H9 (cell line): Measurements from ENCODE around the gene EXOC3. TPM values are rescaled to one million over a fixed set of nuclear protein-coding genes. Genes with fewer than 3 reads are reported as not detected.

Experiments used
- DNase-seq: peaks from one replicate; pipeline ENCODE4 v3.0.0-alpha.2; 2017
- H2AFZ ChIP-seq: one replicate; pipeline ENCODE4 v1.6.1; 2013; ENCODE audit warnings: mild to moderate bottlenecking, low read length, control low read depth, moderate library complexity
- H2AK5ac ChIP-seq: 2 replicates; pipeline ENCODE4 v1.6.1; 2013; ENCODE audit warnings: low read length, control low read depth, mixed read lengths; ENCODE audit not compliant: insufficient read length
- H2BK120ac ChIP-seq: one replicate; pipeline ENCODE4 v1.6.1; 2013; ENCODE audit warnings: low read depth, mild to moderate bottlenecking, low read length, control low read depth, inconsistent platforms; ENCODE audit not compliant: poor library complexity, severe bottlenecking
- H2BK12ac ChIP-seq: 2 replicates; pipeline ENCODE4 v1.6.1; 2013; ENCODE audit warnings: low read length, control low read depth, mixed read lengths, low read depth; ENCODE audit not compliant: insufficient read length
- H2BK15ac ChIP-seq: 2 replicates; pipeline ENCODE4 v1.6.1; 2013; ENCODE audit warnings: low read depth, low read length, control low read depth
- H2BK20ac ChIP-seq: one replicate; pipeline ENCODE4 v1.6.1; 2013; ENCODE audit warnings: low read depth, mild to moderate bottlenecking, low read length, control low read depth, inconsistent platforms; ENCODE audit not compliant: poor library complexity, severe bottlenecking
- H2BK5ac ChIP-seq: 2 replicates; pipeline ENCODE4 v1.6.1; 2013; ENCODE audit warnings: low read length, control low read depth, mixed read lengths; ENCODE audit not compliant: insufficient read length
- H3K14ac ChIP-seq: 2 replicates; pipeline ENCODE4 v1.6.1; 2013; ENCODE audit warnings: low read length, control low read depth; ENCODE audit not compliant: insufficient read depth
- H3K18ac ChIP-seq: 2 replicates; pipeline ENCODE4 v1.6.1; 2013; ENCODE audit warnings: low read depth, mild to moderate bottlenecking, mixed read lengths, low read length, control low read depth; ENCODE audit not compliant: insufficient read length
- H3K23ac ChIP-seq: 2 replicates; pipeline ENCODE4 v1.6.1; 2013; ENCODE audit warnings: low read length, control low read depth, mixed read lengths, low read depth; ENCODE audit not compliant: insufficient read length
- H3K23me2 ChIP-seq: 2 replicates; pipeline ENCODE4 v1.6.1; 2013; ENCODE audit warnings: low read depth, mild to moderate bottlenecking, mixed read lengths, low read length, control low read depth; ENCODE audit not compliant: insufficient read length, poor library complexity, severe bottlenecking
- H3K27ac ChIP-seq: 2 replicates; pipeline ENCODE4 v1.5.1; 2013; ENCODE audit warnings: low read length, control low read depth, mixed read lengths, low read depth; ENCODE audit not compliant: insufficient read length
- H3K27me3 ChIP-seq: 2 replicates; pipeline ENCODE4 v1.6.1; 2013; ENCODE audit warnings: low read length, control low read depth, inconsistent platforms; ENCODE audit not compliant: insufficient read depth
- H3K4ac ChIP-seq: 2 replicates; pipeline ENCODE4 v1.6.1; 2013; ENCODE audit warnings: low read depth, mild to moderate bottlenecking, control low read depth, inconsistent platforms, low read length, moderate library complexity
- H3K4me1 ChIP-seq: 2 replicates; pipeline ENCODE4 v1.6.1; 2013; ENCODE audit warnings: low read length, control low read depth, inconsistent platforms; ENCODE audit not compliant: insufficient read depth
- H3K4me2 ChIP-seq: 2 replicates; pipeline ENCODE4 v1.6.1; 2013; ENCODE audit warnings: low read length, control low read depth, mixed read lengths; ENCODE audit not compliant: insufficient read length, insufficient read depth
- H3K56ac ChIP-seq: 2 replicates; pipeline ENCODE4 v1.6.1; 2013; ENCODE audit warnings: low read depth, mild to moderate bottlenecking, mixed read lengths, low read length, control low read depth; ENCODE audit not compliant: insufficient read length
- H3K79me1 ChIP-seq: 2 replicates; pipeline ENCODE4 v1.6.1; 2013; ENCODE audit warnings: low read depth, mild to moderate bottlenecking, moderate library complexity, low read length, control low read depth, inconsistent platforms; ENCODE audit not compliant: insufficient read depth, poor library complexity, severe bottlenecking
- H3K79me2 ChIP-seq: 2 replicates; pipeline ENCODE4 v1.6.1; 2013; ENCODE audit warnings: low read length, control low read depth, inconsistent platforms; ENCODE audit not compliant: insufficient read depth
- H3K9ac ChIP-seq: 2 replicates; pipeline ENCODE4 v1.6.1; 2013; ENCODE audit warnings: low read length, control low read depth, mixed read lengths; ENCODE audit not compliant: insufficient read length; ENCODE audit errors: extremely low read depth
- H3K9me3 ChIP-seq: one replicate; pipeline ENCODE4 v1.6.1; 2013; ENCODE audit warnings: low read depth, low read length, inconsistent platforms; ENCODE audit not compliant: control insufficient read depth
- H3T11ph ChIP-seq: one replicate; pipeline ENCODE4 v1.6.1; 2013; ENCODE audit warnings: mild to moderate bottlenecking, low read length, control low read depth, inconsistent platforms
- H4K20me1 ChIP-seq: one replicate; pipeline ENCODE4 v1.6.1; 2013; ENCODE audit not compliant: control insufficient read depth, insufficient read length, insufficient read depth
- H4K5ac ChIP-seq: 2 replicates; pipeline ENCODE4 v1.6.1; 2013; ENCODE audit warnings: low read depth, mild to moderate bottlenecking, mixed read lengths, low read length, control low read depth; ENCODE audit not compliant: insufficient read length
- H4K8ac ChIP-seq: replicated peaks from 2 replicates; pipeline ENCODE4 v1.6.1; 2013; ENCODE audit warnings: low read length, control low read depth, mixed read lengths, low read depth; ENCODE audit not compliant: insufficient read length
- H4K91ac ChIP-seq: 2 replicates; pipeline ENCODE4 v1.6.1; 2013; ENCODE audit warnings: low read depth, mild to moderate bottlenecking, moderate library complexity, mixed read lengths, low read length, control low read depth; ENCODE audit not compliant: insufficient read length
- H3K27ac Mint-ChIP-seq, 3 experiments: 2 replicates in 2 of 3; 3 replicates in 1 of 3; pipeline ENCODE4 v1.8.0; 2020 to 2021; ENCODE audit warnings: mixed read lengths in 3 of 3, mild to moderate bottlenecking in 1 of 3, moderate library complexity in 1 of 3
- H3K27me3 Mint-ChIP-seq: 2 replicates; pipeline ENCODE4 v1.8.0; 2021; ENCODE audit warnings: low read depth, mild to moderate bottlenecking, moderate library complexity, mixed read lengths
- H3K36me3 Mint-ChIP-seq, 3 experiments: 2 replicates in 2 of 3; 3 replicates in 1 of 3; pipeline ENCODE4 v1.8.0; 2020 to 2021; ENCODE audit warnings: low read depth in 3 of 3, mixed read lengths in 3 of 3; ENCODE audit not compliant: insufficient read depth in 1 of 3
- H3K4me1 Mint-ChIP-seq, 2 experiments: 2 replicates each; pipeline ENCODE4 v1.8.0; 2020; ENCODE audit warnings: mixed read lengths in 2 of 2
- H3K4me3 Mint-ChIP-seq, 2 experiments: 2 replicates in 1 of 2; 3 replicates in 1 of 2; pipeline ENCODE4 v1.8.0; 2020 to 2021; ENCODE audit warnings: mild to moderate bottlenecking in 2 of 2, mixed read lengths in 2 of 2, moderate library complexity in 1 of 2
- H3K9me3 Mint-ChIP-seq, 2 experiments: 2 replicates in 1 of 2; 3 replicates in 1 of 2; pipeline ENCODE4 v1.8.0; 2020; ENCODE audit warnings: mild to moderate bottlenecking in 2 of 2, mixed read lengths in 2 of 2, moderate library complexity in 1 of 2
- WGBS: extraction: QIAGEN DNeasy Blood & Tissue Kit; methylation state at CpG from one replicate; pipeline ENCODE4 v1.1.7; 2013; ENCODE audit warnings: missing lambda C conversion rate, low lambda C conversion rate, mixed read lengths; ENCODE audit not compliant: insufficient read length; ENCODE audit errors: extremely low coverage; 5-methylcytosine and 5-hydroxymethylcytosine counted together
- total RNA-seq: library from RNA; stranded (reverse); gene quantifications from 2 replicates; pipeline ENCODE4 v1.2.1, GENCODE V29; 2021
- TF ChIP-seq, protein P1 (sequence below): fragments of 200-600 bp; sonication (generic); conservative IDR thresholded peaks from 3 replicates; pipeline ENCODE4 v1.8.0; 2021; ENCODE audit warnings: antibody characterized with exemption, mild to moderate bottlenecking

Gene EXOC3
- total RNA-seq, 1 experiment from 2014 or later: 36.7 TPM

- TF ChIP-seq, protein P1, sequence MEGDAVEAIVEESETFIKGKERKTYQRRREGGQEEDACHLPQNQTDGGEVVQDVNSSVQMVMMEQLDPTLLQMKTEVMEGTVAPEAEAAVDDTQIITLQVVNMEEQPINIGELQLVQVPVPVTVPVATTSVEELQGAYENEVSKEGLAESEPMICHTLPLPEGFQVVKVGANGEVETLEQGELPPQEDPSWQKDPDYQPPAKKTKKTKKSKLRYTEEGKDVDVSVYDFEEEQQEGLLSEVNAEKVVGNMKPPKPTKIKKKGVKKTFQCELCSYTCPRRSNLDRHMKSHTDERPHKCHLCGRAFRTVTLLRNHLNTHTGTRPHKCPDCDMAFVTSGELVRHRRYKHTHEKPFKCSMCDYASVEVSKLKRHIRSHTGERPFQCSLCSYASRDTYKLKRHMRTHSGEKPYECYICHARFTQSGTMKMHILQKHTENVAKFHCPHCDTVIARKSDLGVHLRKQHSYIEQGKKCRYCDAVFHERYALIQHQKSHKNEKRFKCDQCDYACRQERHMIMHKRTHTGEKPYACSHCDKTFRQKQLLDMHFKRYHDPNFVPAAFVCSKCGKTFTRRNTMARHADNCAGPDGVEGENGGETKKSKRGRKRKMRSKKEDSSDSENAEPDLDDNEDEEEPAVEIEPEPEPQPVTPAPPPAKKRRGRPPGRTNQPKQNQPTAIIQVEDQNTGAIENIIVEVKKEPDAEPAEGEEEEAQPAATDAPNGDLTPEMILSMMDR: no peak
Observed at GRCh38 chr5:513216-514100, 70.5 kb downstream of the EXOC3 start.

More at GRCh38 chr5:513216-514100, 70.5 kb downstream of the EXOC3 start:
- H3K4me3 Mint-ChIP-seq: no peak overlapping the region; a peak in 1 of 5 replicates
- no peaks in the 10 kb centered on the region for H3K27me3 ChIP-seq
- H3K4me1 Mint-ChIP-seq: peaks cover 3% of the 10 kb centered on the region in 2 experiments; a peak in 2 of 4 replicates
- H3K9me3 Mint-ChIP-seq: peaks cover 0 to 5% of the 10 kb centered on the region in 2 experiments; a peak in 2 of 5 replicates
- H3K27me3 Mint-ChIP-seq: peaks cover 72% of the 10 kb centered on the region
- no peak overlapping the region for H3K56ac ChIP-seq
- no peaks in the 10 kb centered on the region for H3K4me1 ChIP-seq
- H3K79me1 ChIP-seq: no peaks in the 10 kb centered on the region
- no peak overlapping the region for H3K9ac ChIP-seq
- H3T11ph ChIP-seq: no peak overlapping the region
- H3K9me3 ChIP-seq: no peaks in the 10 kb centered on the region
- H3K36me3 Mint-ChIP-seq: no peaks in the 10 kb centered on the region
- no peaks in the 10 kb centered on the region for H3K79me2 ChIP-seq
- H3K18ac ChIP-seq: no peak overlapping the region
- H3K27ac Mint-ChIP-seq: no peak overlapping the region; a peak in 1 of 7 replicates
- no peak overlapping the region for H2BK5ac ChIP-seq
- no peaks in the 10 kb centered on the region for H3K23me2 ChIP-seq
- H2BK120ac ChIP-seq: no peak overlapping the region
- H2AFZ ChIP-seq: no peak overlapping the region
- H4K91ac ChIP-seq: no peak overlapping the region
- H4K20me1 ChIP-seq: no peaks in the 10 kb centered on the region
- WGBS: no CpG with 5 or more reads among the region's 31 CpGs
- no peak overlapping the region for H3K4me2 ChIP-seq
- no peak for DNase-seq
- H3K23ac ChIP-seq: no peak overlapping the region
- no peak overlapping the region for H2BK12ac ChIP-seq
- H3K27ac ChIP-seq: no peak overlapping the region
- H3K4ac ChIP-seq: no peak overlapping the region
- no peak overlapping the region for H4K8ac ChIP-seq
- no peak overlapping the region for H4K5ac ChIP-seq
- H2BK20ac ChIP-seq: no peak overlapping the region
- no peak overlapping the region for H2AK5ac ChIP-seq
- H3K14ac ChIP-seq: no peak overlapping the region
- no peak overlapping the region for H2BK15ac ChIP-seq
